Loucy (cell line): ENCODE data around the gene KLF7.

Source experiments
- CTCF ChIP-seq: fragments of 200-600 bp; sonication (generic); conservative IDR thresholded peaks from 2 replicates; pipeline ENCODE4 v1.5.1; 2014; ENCODE audit warnings: mild to moderate bottlenecking, antibody characterized with exemption, low read length
- EZH2phosphoT487 ChIP-seq: fragments of 200-600 bp; IDR thresholded peaks from 2 replicates; pipeline ENCODE4 v1.6.1; 2018; ENCODE audit warnings: antibody characterized with exemption, mild to moderate bottlenecking, moderate library complexity, borderline replicate concordance

DNA sequence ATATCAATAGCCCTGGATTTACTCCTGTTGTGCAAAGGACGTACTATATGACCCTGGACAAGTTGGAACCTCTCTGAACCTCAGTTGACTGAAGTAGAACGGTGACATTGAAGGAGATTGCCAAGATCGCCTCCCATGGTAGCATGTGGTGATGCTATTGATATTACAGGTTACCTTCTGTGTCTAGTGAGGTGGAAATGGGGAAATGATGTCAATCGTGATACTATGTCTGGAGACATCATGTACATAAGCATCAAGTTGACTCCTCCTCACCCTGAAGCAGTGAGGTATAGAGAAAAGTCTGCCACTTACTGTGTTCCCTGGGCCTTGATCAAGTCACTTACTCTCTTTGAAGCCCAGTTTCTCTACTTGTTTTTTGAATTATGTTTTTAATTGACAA, 93.9 kb downstream of the KLF7 start:
- TF ChIP-seq CTCF (no peak), EZH2phosphoT487 (no peak)
